ENCODE data around the gene GLA.

GLA gene

DNA sequence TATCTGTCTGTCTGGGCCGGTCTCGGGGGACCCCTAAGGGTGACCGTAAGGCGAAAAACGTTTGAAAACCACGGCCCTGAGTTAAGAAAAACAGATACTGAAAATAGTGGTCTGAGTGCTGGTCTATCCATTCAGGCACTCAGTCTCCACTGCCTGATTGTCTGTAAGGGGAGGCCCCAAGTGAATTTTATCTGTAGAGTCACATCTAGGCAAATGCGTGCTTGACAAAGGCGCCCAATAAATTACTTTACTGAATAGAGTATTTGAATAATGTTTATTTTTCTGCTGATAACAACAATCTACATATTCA is 762 bp upstream of the GLA start:
- Histone ChIP-seq H3K27me3 (no peaks in the 10 kb centered on the region), H3K9me3 (no peaks in the 10 kb centered on the region), H3K4me3 (ENCODE audit: low read depth, low read length) (peak overlapping the region; percentile 87), H3K36me3 (no peaks in the 10 kb centered on the region), H3K4me1 (no peaks in the 10 kb centered on the region)
- TF ChIP-seq, protein P1, sequence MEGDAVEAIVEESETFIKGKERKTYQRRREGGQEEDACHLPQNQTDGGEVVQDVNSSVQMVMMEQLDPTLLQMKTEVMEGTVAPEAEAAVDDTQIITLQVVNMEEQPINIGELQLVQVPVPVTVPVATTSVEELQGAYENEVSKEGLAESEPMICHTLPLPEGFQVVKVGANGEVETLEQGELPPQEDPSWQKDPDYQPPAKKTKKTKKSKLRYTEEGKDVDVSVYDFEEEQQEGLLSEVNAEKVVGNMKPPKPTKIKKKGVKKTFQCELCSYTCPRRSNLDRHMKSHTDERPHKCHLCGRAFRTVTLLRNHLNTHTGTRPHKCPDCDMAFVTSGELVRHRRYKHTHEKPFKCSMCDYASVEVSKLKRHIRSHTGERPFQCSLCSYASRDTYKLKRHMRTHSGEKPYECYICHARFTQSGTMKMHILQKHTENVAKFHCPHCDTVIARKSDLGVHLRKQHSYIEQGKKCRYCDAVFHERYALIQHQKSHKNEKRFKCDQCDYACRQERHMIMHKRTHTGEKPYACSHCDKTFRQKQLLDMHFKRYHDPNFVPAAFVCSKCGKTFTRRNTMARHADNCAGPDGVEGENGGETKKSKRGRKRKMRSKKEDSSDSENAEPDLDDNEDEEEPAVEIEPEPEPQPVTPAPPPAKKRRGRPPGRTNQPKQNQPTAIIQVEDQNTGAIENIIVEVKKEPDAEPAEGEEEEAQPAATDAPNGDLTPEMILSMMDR (IDR thresholded peaks at IDR 0.05; ENCODE audit: low read depth, low read length), result no peak
- DNase-seq, result no peak

GRCh38 chrX:101407167-101407747 is 468 bp downstream of the GLA start:
- no peak for DNase-seq
- no peaks in the 10 kb centered on the region for H3K36me3 ChIP-seq
- H3K4me1 ChIP-seq, result no peaks in the 10 kb centered on the region
- peak overlapping the region; percentile 87 for H3K4me3 ChIP-seq (ENCODE audit: low read depth, low read length)
- no peaks in the 10 kb centered on the region for H3K27me3 ChIP-seq
- TF ChIP-seq, protein P1 (IDR thresholded peaks at IDR 0.05; ENCODE audit: low read depth, low read length), result no peak
- no peaks in the 10 kb centered on the region for H3K9me3 ChIP-seq

- TF ChIP-seq, protein P1 (IDR thresholded peaks at IDR 0.05; ENCODE audit: low read depth, low read length), result no peak
- H3K36me3 ChIP-seq, result peaks cover 10% of the 10 kb centered on the region
Observed at GRCh38 chrX:101399825-101400224, 7.9 kb downstream of the GLA start.

GRCh38 chrX:101398694-101399093 is 9.0 kb downstream of the GLA start:
- Histone ChIP-seq H3K9me3 (no peaks in the 10 kb centered on the region), H3K4me3 (ENCODE audit: low read depth, low read length) (no peak overlapping the region), H3K4me1 (no peaks in the 10 kb centered on the region), H3K27me3 (no peaks in the 10 kb centered on the region), H3K36me3 (peaks cover 12% of the 10 kb centered on the region)
- no peak for DNase-seq
- TF ChIP-seq, protein P1 (IDR thresholded peaks at IDR 0.05; ENCODE audit: low read depth, low read length), result no peak

More at GRCh38 chrX:101399825-101400224, 7.9 kb downstream of the GLA start:
- no peaks in the 10 kb centered on the region for H3K27me3 ChIP-seq
- H3K4me3 ChIP-seq (ENCODE audit: low read depth, low read length), result no peak overlapping the region
- H3K4me1 ChIP-seq, result no peaks in the 10 kb centered on the region
- DNase-seq, result no peak
- no peaks in the 10 kb centered on the region for H3K9me3 ChIP-seq

- no peak for DNase-seq
- TF ChIP-seq, protein P1 (IDR thresholded peaks at IDR 0.05; ENCODE audit: low read depth, low read length), result no peak
- H3K27me3 ChIP-seq, result no peaks in the 10 kb centered on the region
- H3K4me3 ChIP-seq (ENCODE audit: low read depth, low read length), result no peak overlapping the region
- H3K4me1 ChIP-seq, result no peaks in the 10 kb centered on the region
- H3K9me3 ChIP-seq, result no peaks in the 10 kb centered on the region
- H3K36me3 ChIP-seq, result peaks cover 20% of the 10 kb centered on the region
Observed at GRCh38 chrX:101397779-101398178, 9.9 kb downstream of the GLA start.

GRCh38 chrX:101395789-101396188 is 11.9 kb downstream of the GLA start:
- H3K9me3 ChIP-seq, result no peaks in the 10 kb centered on the region
- no peaks in the 10 kb centered on the region for H3K27me3 ChIP-seq
- DNase-seq, result no peak
- TF ChIP-seq, protein P1 (IDR thresholded peaks at IDR 0.05; ENCODE audit: low read depth, low read length), result no peak
- peaks cover 36% of the 10 kb centered on the region for H3K36me3 ChIP-seq
- no peak overlapping the region for H3K4me3 ChIP-seq (ENCODE audit: low read depth, low read length)
- H3K4me1 ChIP-seq, result no peaks in the 10 kb centered on the region

Data from BE2C (cell line).